GM12878 (cell line): Measurements from ENCODE around the gene GTPBP3. TPM values are rescaled to one million over a fixed set of nuclear protein-coding genes. Genes with fewer than 3 reads are reported as not detected.

Source experiments
- BACH1 ChIP-seq: fragments of 450-650 bp; IDR thresholded peaks from 2 replicates; pipeline ENCODE4 v1.6.1; 2017; ENCODE audit warnings: mild to moderate bottlenecking, borderline replicate concordance
- CHD2 ChIP-seq: IDR thresholded peaks from 2 replicates; pipeline ENCODE4 v1.6.1; 2011; ENCODE audit warnings: low read depth, low read length, improper control_type of control experiment, borderline replicate concordance
- CREB1 ChIP-seq: IDR thresholded peaks from 2 replicates; pipeline ENCODE4 v1.6.1; 2012; ENCODE audit warnings: low read depth, mild to moderate bottlenecking, inconsistent platforms
- IKZF1 ChIP-seq: fragments of 450-650 bp; conservative IDR thresholded peaks from 2 replicates; pipeline ENCODE4 v1.6.1; 2017; ENCODE audit warnings: antibody characterized with exemption, mild to moderate bottlenecking
- NFXL1 ChIP-seq: fragments of 450-650 bp; IDR thresholded peaks from 2 replicates; pipeline ENCODE4 v1.6.1; 2017; ENCODE audit warnings: antibody characterized with exemption, mild to moderate bottlenecking, borderline replicate concordance
- NRF1 ChIP-seq: conservative IDR thresholded peaks from 2 replicates; pipeline ENCODE4 v1.6.1; 2011; ENCODE audit warnings: mild to moderate bottlenecking, low read depth, low read length, improper control_type of control experiment
- POLR2AphosphoS2 ChIP-seq: IDR thresholded peaks from 2 replicates; pipeline ENCODE4 v1.6.1; 2011; ENCODE audit warnings: low read depth, mild to moderate bottlenecking, low read length, improper control_type of control experiment, moderate library complexity
- RAD21 ChIP-seq: IDR thresholded peaks from 2 replicates; pipeline ENCODE4 v1.6.1; 2011; ENCODE audit warnings: mild to moderate bottlenecking, low read depth, low read length, moderate library complexity; ENCODE audit not compliant: insufficient read depth
- RCOR1 ChIP-seq: conservative IDR thresholded peaks from 2 replicates; pipeline ENCODE4 v1.6.1; 2012; ENCODE audit warnings: low read depth, low read length, improper control_type of control experiment
- RFX5 ChIP-seq: IDR thresholded peaks from 2 replicates; pipeline ENCODE4 v1.6.1; 2011; ENCODE audit warnings: low read depth, low read length, improper control_type of control experiment
- SMARCA5 ChIP-seq: fragments of 450-650 bp; IDR thresholded peaks from 2 replicates; pipeline ENCODE4 v1.6.1; 2017; ENCODE audit warnings: mild to moderate bottlenecking
- SMC3 ChIP-seq: IDR thresholded peaks from 2 replicates; pipeline ENCODE4 v1.6.1; 2011; ENCODE audit warnings: low read length, improper control_type of control experiment, borderline replicate concordance
- SRF ChIP-seq, 2 experiments: IDR thresholded peaks; 2 replicates each; pipeline ENCODE4 v1.6.1; 2011; ENCODE audit warnings: low read depth in 2 of 2, low read length in 2 of 2, mild to moderate bottlenecking in 1 of 2, moderate library complexity in 1 of 2
- ZNF207 ChIP-seq: fragments of 450-650 bp; IDR thresholded peaks from 2 replicates; pipeline ENCODE4 v1.6.1; 2014; ENCODE audit warnings: antibody characterized with exemption, mild to moderate bottlenecking, borderline replicate concordance
- polyA plus RNA-seq, 11 experiments: library from polyadenylated mRNA; depleted of rRNA in 4 of 11; unstranded in 6 of 11; stranded (reverse) in 5 of 11; fragments of >200 nt; fragmentation: Nextera tagmentation in 4 of 11; fragmentation: Illumina TruSeq in 1 of 11; extraction: Ambion mirVana in 4 of 11; extraction: Trizol in 1 of 11; gene quantifications; 1 replicate in 1 of 11; 2 replicates in 10 of 11; pipeline versions ENCODE4 v1.2.1 to v1.2.3, GENCODE V29; 2011 to 2016; ENCODE audit warnings: inconsistent platforms in 2 of 11, missing spikeins in 2 of 11, low read depth in 1 of 11
- total RNA-seq, 4 experiments: library from RNA; depleted of rRNA in 3 of 4; stranded (reverse); fragments of >200 nt in 3 of 4; fragmentation: Illumina TruSeq in 1 of 4; extraction: Trizol in 1 of 4; gene quantifications; 2 replicates each; pipeline versions ENCODE4 v1.2.1 to v1.2.3, GENCODE V29; 2013 to 2021
- TF ChIP-seq, protein P1 (sequence below): IDR thresholded peaks from 2 replicates; pipeline ENCODE4 v1.6.1; 2011; ENCODE audit warnings: borderline replicate concordance, low read depth, mild to moderate bottlenecking, moderate library complexity, low read length; ENCODE audit not compliant: insufficient read depth, poor library complexity, severe bottlenecking
- TF ChIP-seq, protein P2 (sequence below): fragments of 450-650 bp; IDR thresholded peaks from 2 replicates; pipeline ENCODE4 v1.6.1; 2017; ENCODE audit warnings: mild to moderate bottlenecking
- TF ChIP-seq, protein P3 (sequence below): IDR thresholded peaks from 2 replicates; pipeline ENCODE4 v1.6.1; 2012; ENCODE audit warnings: low read depth, low read length, improper control_type of control experiment
- TF ChIP-seq, protein P4 (sequence below): fragments of 450-650 bp; IDR thresholded peaks from 2 replicates; pipeline ENCODE4 v1.6.1; 2017; ENCODE audit warnings: mild to moderate bottlenecking, moderate library complexity
- TF ChIP-seq, protein P5 (sequence below): IDR thresholded peaks from 2 replicates; pipeline ENCODE4 v1.6.1; 2011; ENCODE audit warnings: mild to moderate bottlenecking, low read depth, low read length, moderate library complexity; ENCODE audit not compliant: insufficient replicate concordance

Gene GTPBP3
- total and polyA plus RNA-seq, 10 of the 15 experiments (the other 5 are each of a cell fraction or from before 2014, with no cell fraction given), result 2.9 to 46.8 (median 15.4) TPM

DNA sequence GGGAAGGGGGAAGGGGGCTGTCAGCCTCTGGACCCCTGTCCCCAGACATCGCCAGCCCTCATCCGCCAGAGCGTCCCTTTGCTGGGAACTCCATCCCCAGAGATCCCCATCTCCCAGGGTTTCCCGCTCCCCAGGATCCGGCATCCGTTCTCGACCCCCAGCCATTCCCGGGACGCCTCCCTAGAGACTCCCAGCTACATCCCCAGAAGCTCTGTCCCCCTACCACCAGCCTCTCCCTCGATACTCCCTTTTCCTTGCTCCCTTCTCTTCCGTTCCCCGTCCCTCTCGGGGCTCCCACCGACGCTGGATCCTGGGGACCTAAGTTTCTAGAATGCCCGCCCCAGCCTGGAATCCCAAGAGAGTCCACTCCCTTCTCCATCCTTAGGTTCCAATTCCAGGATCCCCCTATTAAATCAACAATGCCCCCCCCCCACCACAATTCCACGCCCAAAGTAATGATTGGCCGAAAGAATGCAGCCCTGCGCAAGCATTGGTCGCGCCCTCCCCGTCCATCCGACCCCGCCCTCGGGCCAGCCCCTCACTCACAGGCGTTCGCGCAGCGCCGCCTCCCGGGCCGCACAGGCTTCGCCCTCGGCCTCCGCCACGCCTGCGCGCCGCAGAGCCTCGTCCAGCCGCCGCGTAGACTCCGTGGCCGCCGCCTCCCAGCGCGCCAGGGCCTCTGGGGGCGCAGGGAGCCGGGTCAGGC lies 53.5 kb downstream of the GTPBP3 start (continued):
- TF ChIP-seq, protein P1, sequence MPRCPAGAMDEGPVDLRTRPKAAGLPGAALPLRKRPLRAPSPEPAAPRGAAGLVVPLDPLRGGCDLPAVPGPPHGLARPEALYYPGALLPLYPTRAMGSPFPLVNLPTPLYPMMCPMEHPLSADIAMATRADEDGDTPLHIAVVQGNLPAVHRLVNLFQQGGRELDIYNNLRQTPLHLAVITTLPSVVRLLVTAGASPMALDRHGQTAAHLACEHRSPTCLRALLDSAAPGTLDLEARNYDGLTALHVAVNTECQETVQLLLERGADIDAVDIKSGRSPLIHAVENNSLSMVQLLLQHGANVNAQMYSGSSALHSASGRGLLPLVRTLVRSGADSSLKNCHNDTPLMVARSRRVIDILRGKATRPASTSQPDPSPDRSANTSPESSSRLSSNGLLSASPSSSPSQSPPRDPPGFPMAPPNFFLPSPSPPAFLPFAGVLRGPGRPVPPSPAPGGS, result peak; percentile 51
- TF ChIP-seq BACH1 (peak; percentile 71), SMC3 (peak; percentile 39; the same call in 1 of the 2 replicates), RFX5 (peak; percentile 61; the same call in 1 of the 2 replicates), SMARCA5 (peak; percentile 64; the same call in 1 of the 2 replicates), RAD21 (peak; percentile 56), ZNF207 (no peak), CHD2 (peak; percentile 70; the same call in 1 of the 2 replicates), NFXL1 (no peak), POLR2AphosphoS2 (peak; percentile 76), SRF (IDR thresholded peaks at IDR 0.05; ENCODE audit: low read depth in 2 of 2, low read length in 2 of 2) (peak in 1 of 2 experiments; percentile 28; a peak in 1 of 4 replicates), IKZF1 (peak; percentile 53), CREB1 (0 out of 2 replicates have a peak, but pooled peaks have one; percentile 18), RCOR1 (no peak), NRF1 (peak; percentile 53)
- TF ChIP-seq, protein P2, sequence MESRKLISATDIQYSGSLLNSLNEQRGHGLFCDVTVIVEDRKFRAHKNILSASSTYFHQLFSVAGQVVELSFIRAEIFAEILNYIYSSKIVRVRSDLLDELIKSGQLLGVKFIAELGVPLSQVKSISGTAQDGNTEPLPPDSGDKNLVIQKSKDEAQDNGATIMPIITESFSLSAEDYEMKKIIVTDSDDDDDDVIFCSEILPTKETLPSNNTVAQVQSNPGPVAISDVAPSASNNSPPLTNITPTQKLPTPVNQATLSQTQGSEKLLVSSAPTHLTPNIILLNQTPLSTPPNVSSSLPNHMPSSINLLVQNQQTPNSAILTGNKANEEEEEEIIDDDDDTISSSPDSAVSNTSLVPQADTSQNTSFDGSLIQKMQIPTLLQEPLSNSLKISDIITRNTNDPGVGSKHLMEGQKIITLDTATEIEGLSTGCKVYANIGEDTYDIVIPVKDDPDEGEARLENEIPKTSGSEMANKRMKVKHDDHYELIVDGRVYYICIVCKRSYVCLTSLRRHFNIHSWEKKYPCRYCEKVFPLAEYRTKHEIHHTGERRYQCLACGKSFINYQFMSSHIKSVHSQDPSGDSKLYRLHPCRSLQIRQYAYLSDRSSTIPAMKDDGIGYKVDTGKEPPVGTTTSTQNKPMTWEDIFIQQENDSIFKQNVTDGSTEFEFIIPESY, result no peak
- TF ChIP-seq, protein P3, sequence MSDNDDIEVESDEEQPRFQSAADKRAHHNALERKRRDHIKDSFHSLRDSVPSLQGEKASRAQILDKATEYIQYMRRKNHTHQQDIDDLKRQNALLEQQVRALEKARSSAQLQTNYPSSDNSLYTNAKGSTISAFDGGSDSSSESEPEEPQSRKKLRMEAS, result 0 out of 2 replicates have a peak, but pooled peaks have one; percentile 30
- TF ChIP-seq, protein P4, sequence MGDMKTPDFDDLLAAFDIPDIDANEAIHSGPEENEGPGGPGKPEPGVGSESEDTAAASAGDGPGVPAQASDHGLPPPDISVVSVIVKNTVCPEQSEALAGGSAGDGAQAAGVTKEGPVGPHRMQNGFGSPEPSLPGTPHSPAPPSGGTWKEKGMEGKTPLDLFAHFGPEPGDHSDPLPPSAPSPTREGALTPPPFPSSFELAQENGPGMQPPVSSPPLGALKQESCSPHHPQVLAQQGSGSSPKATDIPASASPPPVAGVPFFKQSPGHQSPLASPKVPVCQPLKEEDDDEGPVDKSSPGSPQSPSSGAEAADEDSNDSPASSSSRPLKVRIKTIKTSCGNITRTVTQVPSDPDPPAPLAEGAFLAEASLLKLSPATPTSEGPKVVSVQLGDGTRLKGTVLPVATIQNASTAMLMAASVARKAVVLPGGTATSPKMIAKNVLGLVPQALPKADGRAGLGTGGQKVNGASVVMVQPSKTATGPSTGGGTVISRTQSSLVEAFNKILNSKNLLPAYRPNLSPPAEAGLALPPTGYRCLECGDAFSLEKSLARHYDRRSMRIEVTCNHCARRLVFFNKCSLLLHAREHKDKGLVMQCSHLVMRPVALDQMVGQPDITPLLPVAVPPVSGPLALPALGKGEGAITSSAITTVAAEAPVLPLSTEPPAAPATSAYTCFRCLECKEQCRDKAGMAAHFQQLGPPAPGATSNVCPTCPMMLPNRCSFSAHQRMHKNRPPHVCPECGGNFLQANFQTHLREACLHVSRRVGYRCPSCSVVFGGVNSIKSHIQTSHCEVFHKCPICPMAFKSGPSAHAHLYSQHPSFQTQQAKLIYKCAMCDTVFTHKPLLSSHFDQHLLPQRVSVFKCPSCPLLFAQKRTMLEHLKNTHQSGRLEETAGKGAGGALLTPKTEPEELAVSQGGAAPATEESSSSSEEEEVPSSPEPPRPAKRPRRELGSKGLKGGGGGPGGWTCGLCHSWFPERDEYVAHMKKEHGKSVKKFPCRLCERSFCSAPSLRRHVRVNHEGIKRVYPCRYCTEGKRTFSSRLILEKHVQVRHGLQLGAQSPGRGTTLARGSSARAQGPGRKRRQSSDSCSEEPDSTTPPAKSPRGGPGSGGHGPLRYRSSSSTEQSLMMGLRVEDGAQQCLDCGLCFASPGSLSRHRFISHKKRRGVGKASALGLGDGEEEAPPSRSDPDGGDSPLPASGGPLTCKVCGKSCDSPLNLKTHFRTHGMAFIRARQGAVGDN, result peak; percentile 21; the same call in 1 of the 2 replicates
- TF ChIP-seq, protein P5, sequence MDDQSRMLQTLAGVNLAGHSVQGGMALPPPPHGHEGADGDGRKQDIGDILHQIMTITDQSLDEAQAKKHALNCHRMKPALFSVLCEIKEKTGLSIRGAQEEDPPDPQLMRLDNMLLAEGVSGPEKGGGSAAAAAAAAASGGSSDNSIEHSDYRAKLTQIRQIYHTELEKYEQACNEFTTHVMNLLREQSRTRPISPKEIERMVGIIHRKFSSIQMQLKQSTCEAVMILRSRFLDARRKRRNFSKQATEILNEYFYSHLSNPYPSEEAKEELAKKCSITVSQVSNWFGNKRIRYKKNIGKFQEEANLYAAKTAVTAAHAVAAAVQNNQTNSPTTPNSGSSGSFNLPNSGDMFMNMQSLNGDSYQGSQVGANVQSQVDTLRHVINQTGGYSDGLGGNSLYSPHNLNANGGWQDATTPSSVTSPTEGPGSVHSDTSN, result peak; percentile 43
